Natural killer cell (primary cell): ENCODE results near the gene GRHL1. TPM values are rescaled to one million over a fixed set of nuclear protein-coding genes. Genes with fewer than 3 reads are reported as not detected.

Experiments
- ATAC-seq, 3 donors: fragments of 150-1000 bp in 2 of 3; fragments of 200-7000 bp in 1 of 3; cut with Tn5 transposase; 1 replicate in 1 of 3; 2 replicates in 2 of 3; pipeline ENCODE4 v1.10.0; 2021; ENCODE audit warnings: mild to moderate bottlenecking in 2 of 3, moderate library complexity in 2 of 3
- DNase-seq, 2 donors: peaks; one replicate each; pipeline versions ENCODE4 v3.0.0 to v3.0.0-alpha.2; 2013 to 2021; ENCODE audit warnings: mixed read lengths in 1 of 2
- H3K27ac ChIP-seq: one replicate; pipeline ENCODE4 v1.5.1; 2013; ENCODE audit warnings: mild to moderate bottlenecking, low read length
- H3K27me3 ChIP-seq: one replicate; pipeline ENCODE4 v1.6.1; 2013; ENCODE audit warnings: low read length; ENCODE audit not compliant: control insufficient read depth, insufficient read depth
- H3K36me3 ChIP-seq: one replicate; pipeline ENCODE4 v1.6.1; 2013; ENCODE audit warnings: low read length; ENCODE audit not compliant: control insufficient read depth, insufficient read depth
- H3K4me1 ChIP-seq: one replicate; pipeline ENCODE4 v1.6.1; 2013; ENCODE audit warnings: low read length; ENCODE audit not compliant: control insufficient read depth, insufficient read depth
- H3K4me3 ChIP-seq: one replicate; pipeline ENCODE4 v1.5.1; 2013; ENCODE audit warnings: low read length
- H3K9me3 ChIP-seq: one replicate; pipeline ENCODE4 v1.6.1; 2013; ENCODE audit warnings: low read length; ENCODE audit not compliant: control insufficient read depth, insufficient read depth
- H3K27ac Mint-ChIP-seq, 2 donors: one replicate each; pipeline ENCODE4 v1.8.0; 2022; ENCODE audit warnings: mild to moderate bottlenecking in 2 of 2, mixed read lengths in 2 of 2, moderate library complexity in 1 of 2
- H3K27me3 Mint-ChIP-seq, 2 donors: one replicate each; pipeline ENCODE4 v1.8.0; 2022; ENCODE audit warnings: low read depth in 2 of 2, mixed read lengths in 2 of 2
- H3K36me3 Mint-ChIP-seq: one replicate; pipeline ENCODE4 v1.8.0; 2022; ENCODE audit warnings: mixed read lengths
- H3K4me1 Mint-ChIP-seq, 2 donors: one replicate each; pipeline ENCODE4 v1.8.0; 2022; ENCODE audit warnings: mixed read lengths in 2 of 2
- H3K4me3 Mint-ChIP-seq: one replicate; pipeline ENCODE4 v1.8.0; 2022; ENCODE audit warnings: mild to moderate bottlenecking, moderate library complexity, mixed read lengths
- H3K9me3 Mint-ChIP-seq, 2 donors: one replicate each; pipeline ENCODE4 v1.8.0; 2022; ENCODE audit warnings: mixed read lengths in 2 of 2
- CTCF ChIP-seq: fragments of 200-600 bp; IDR thresholded peaks from one replicate; pipeline ENCODE4 v1.8.0; 2022; ENCODE audit warnings: antibody characterized with exemption
- WGBS: methylation state at CpG from one replicate; pipeline ENCODE4 v1.1.7; 2013; ENCODE audit warnings: missing lambda C conversion rate; ENCODE audit not compliant: insufficient coverage; 5-methylcytosine and 5-hydroxymethylcytosine counted together
- intact Hi-C: fragments of 100-400 bp; cut with micrococcal nuclease; formaldehyde crosslinking; loops from one replicate; pipeline ENCODE4 v1.14.2; 2022
- total RNA-seq, 4 donors: library from RNA; stranded (reverse); fragments of 120-200 nt in 1 of 4; gene quantifications; one replicate each; pipeline versions ENCODE4 v1.2.3 to v1.2.4, GENCODE V29; 2013 to 2022

The GRHL1 gene
- total RNA-seq, 3 donors from 2014 or later (not counting 1 experiment from before 2014, with no cell fraction given): 1.6 to 3.6 (median 3.2) TPM

GRCh38 chr2:9949239-9949991 lies 2.1 kb upstream of the GRHL1 start:
- WGBS: 94% methylated on average over 22 of the region's 23 CpGs
- Mint-ChIP-seq H3K9me3 (no peaks in the 10 kb centered on the region), H3K4me1 (peaks cover 12 to 16% of the 10 kb centered on the region in 2 donors), H3K27me3 (peaks cover 39 to 50% of the 10 kb centered on the region in 2 donors), H3K4me3 (peak overlapping the region; percentile 98), H3K27ac (no peak overlapping the region), H3K36me3 (no peaks in the 10 kb centered on the region)
- no peak overlapping the region for H3K4me3 ChIP-seq
- intact Hi-C loops: no loop called here
- no peak overlapping the region for H3K27ac ChIP-seq
- TF ChIP-seq CTCF: no peak
- H3K9me3 ChIP-seq: no peaks in the 10 kb centered on the region
- H3K4me1 ChIP-seq: peaks cover 12% of the 10 kb centered on the region
- DNase-seq: peak in 1 of 2 donors; percentile 10
- peaks cover 14% of the 10 kb centered on the region for H3K27me3 ChIP-seq
- ATAC-seq: no peak
- H3K36me3 ChIP-seq: no peaks in the 10 kb centered on the region

- Histone ChIP-seq H3K4me1 (peaks cover 12% of the 10 kb centered on the region), H3K9me3 (no peaks in the 10 kb centered on the region), H3K36me3 (no peaks in the 10 kb centered on the region), H3K27me3 (peaks cover 14% of the 10 kb centered on the region), H3K27ac (no peak overlapping the region), H3K4me3 (no peak overlapping the region)
- H3K27me3 Mint-ChIP-seq: peaks cover 40 to 47% of the 10 kb centered on the region in 2 donors
- H3K9me3 Mint-ChIP-seq: no peaks in the 10 kb centered on the region
- 93% methylated on average over 14 of the region's 14 CpGs for WGBS
- H3K4me1 Mint-ChIP-seq: peaks cover 12 to 16% of the 10 kb centered on the region in 2 donors
- DNase-seq (peak in 1 of 2 donors; percentile 9), ATAC-seq (no peak)
- no peak for TF ChIP-seq CTCF
- intact Hi-C loops: no loop called here
- peak overlapping the region; percentile 82 to 90 for H3K27ac Mint-ChIP-seq
- H3K36me3 Mint-ChIP-seq: no peaks in the 10 kb centered on the region
- H3K4me3 Mint-ChIP-seq: peak overlapping the region; percentile 98
Observed at GRCh38 chr2:9949992-9950520, 1.4 kb upstream of the GRHL1 start.

GRCh38 chr2:9950521-9951271 lies 797 bp upstream of the GRHL1 start:
- DNase-seq (peak; percentile 58 to 82), ATAC-seq (peak; percentile 49 to 56 (median 54))
- H3K36me3 Mint-ChIP-seq: no peaks in the 10 kb centered on the region
- peak overlapping the region; percentile 82 to 90 for H3K27ac Mint-ChIP-seq
- 7% methylated on average over 76 of the region's 76 CpGs for WGBS
- TF ChIP-seq CTCF: no peak
- Histone ChIP-seq H3K9me3 (no peaks in the 10 kb centered on the region), H3K27ac (no peak overlapping the region), H3K27me3 (peaks cover 14% of the 10 kb centered on the region), H3K4me1 (peaks cover 12% of the 10 kb centered on the region), H3K36me3 (no peaks in the 10 kb centered on the region), H3K4me3 (peak overlapping the region; percentile 44)
- peaks cover 38 to 40% of the 10 kb centered on the region in 2 donors for H3K27me3 Mint-ChIP-seq
- H3K4me3 Mint-ChIP-seq: peak overlapping the region; percentile 98
- peaks cover 12 to 16% of the 10 kb centered on the region in 2 donors for H3K4me1 Mint-ChIP-seq
- no peaks in the 10 kb centered on the region for H3K9me3 Mint-ChIP-seq
- intact Hi-C loops: no loop called here
